ENCODE data around the gene DAB1.

Gene DAB1

DNA sequence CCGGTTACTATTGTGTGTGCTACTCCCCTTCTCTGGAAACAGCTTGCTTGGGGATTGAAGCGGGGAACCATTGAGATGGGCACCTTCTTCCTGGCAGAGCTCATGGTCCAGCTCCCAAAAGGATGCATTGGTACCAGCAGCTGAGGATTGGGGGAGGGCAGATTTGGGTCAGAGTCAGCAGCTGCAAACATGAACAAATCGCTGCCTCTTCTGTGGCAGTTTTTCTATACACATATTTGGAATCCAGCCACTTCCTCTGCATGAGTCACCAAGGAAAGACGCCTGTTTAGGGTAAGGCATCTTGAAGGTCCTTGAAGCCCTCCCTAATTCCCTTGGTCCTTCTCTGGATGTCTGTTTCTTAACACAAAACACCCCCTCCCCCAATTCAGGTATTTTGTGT lies 104.7 kb downstream of the DAB1 start:
- H3K4me3 ChIP-seq (ENCODE audit: low read depth, low read length), result no peak overlapping the region
- no peak for DNase-seq (ENCODE audit: low read depth)
- TF ChIP-seq, protein P1, sequence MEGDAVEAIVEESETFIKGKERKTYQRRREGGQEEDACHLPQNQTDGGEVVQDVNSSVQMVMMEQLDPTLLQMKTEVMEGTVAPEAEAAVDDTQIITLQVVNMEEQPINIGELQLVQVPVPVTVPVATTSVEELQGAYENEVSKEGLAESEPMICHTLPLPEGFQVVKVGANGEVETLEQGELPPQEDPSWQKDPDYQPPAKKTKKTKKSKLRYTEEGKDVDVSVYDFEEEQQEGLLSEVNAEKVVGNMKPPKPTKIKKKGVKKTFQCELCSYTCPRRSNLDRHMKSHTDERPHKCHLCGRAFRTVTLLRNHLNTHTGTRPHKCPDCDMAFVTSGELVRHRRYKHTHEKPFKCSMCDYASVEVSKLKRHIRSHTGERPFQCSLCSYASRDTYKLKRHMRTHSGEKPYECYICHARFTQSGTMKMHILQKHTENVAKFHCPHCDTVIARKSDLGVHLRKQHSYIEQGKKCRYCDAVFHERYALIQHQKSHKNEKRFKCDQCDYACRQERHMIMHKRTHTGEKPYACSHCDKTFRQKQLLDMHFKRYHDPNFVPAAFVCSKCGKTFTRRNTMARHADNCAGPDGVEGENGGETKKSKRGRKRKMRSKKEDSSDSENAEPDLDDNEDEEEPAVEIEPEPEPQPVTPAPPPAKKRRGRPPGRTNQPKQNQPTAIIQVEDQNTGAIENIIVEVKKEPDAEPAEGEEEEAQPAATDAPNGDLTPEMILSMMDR (IDR thresholded peaks at IDR 0.05; ENCODE audit: control insufficient read depth, extremely low read depth, insufficient read depth), result no peak

DNA sequence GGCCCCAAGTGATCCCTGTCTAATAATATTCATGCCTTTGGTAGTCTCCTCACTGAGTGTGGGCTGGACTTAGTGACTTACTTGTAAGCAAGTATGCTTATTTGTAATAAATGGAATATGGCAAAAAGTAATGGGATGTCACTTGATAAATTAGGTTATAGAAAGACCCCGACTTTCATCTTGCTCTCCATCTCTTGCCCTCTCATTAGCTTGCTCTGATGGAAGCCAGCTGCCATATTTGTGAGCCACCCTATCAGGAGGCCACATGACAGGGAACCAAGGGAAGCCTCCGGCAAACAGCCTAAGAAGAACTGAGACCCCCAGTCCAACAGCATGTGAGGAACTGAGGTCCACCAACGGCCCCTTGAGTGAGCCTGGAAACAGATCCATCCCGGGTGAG lies 107.0 kb downstream of the DAB1 start:
- no peak overlapping the region for H3K4me3 ChIP-seq (ENCODE audit: low read depth, low read length)
- DNase-seq (ENCODE audit: low read depth), result no peak
- TF ChIP-seq, protein P1 (IDR thresholded peaks at IDR 0.05; ENCODE audit: control insufficient read depth, extremely low read depth, insufficient read depth), result no peak

DNA sequence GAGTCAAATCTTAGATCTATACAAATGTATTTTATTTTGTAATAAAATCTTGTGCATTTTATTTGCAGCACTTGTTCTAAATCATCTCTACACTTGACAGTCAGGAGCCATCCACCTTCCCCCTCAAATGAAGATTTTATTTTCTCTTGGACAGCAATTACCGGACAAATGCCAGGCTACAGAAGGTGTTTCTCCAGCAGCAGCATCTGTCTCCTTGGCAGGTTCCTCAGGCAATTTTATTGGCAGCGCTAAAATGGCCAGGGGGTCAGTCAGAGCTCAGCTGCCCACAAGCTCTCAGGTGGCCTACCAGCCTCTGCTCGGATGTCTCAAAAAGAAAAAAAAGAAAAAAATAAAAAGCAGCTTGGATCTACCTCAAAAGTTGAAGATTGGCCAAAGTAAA lies 107.6 kb downstream of the DAB1 start:
- DNase-seq (ENCODE audit: low read depth), result no peak
- TF ChIP-seq, protein P1 (IDR thresholded peaks at IDR 0.05; ENCODE audit: control insufficient read depth, extremely low read depth, insufficient read depth), result no peak
- no peak overlapping the region for H3K4me3 ChIP-seq (ENCODE audit: low read depth, low read length)

DNA sequence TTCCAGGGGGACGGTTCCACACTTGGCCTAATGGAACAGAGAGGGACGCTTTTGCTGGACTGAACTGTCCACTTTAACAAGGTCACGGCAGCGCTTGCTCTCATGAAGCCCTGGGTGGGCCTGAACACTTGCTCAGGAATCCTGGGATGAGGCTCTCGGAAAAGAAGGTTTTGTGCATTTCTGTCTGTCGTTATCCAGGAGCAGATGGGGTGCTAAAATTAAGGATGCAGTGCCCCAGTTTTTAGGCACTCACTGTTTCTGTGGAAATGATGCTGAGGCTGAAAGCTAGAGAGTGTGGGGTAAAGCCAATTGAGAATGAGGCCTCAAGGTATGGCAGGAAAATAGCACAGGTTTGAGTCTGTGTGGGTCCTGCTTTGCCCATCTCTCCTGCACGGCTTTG lies 111.0 kb downstream of the DAB1 start:
- DNase-seq (ENCODE audit: low read depth), result no peak
- TF ChIP-seq, protein P1 (IDR thresholded peaks at IDR 0.05; ENCODE audit: control insufficient read depth, extremely low read depth, insufficient read depth), result no peak
- H3K4me3 ChIP-seq (ENCODE audit: low read depth, low read length), result no peak overlapping the region

DNA sequence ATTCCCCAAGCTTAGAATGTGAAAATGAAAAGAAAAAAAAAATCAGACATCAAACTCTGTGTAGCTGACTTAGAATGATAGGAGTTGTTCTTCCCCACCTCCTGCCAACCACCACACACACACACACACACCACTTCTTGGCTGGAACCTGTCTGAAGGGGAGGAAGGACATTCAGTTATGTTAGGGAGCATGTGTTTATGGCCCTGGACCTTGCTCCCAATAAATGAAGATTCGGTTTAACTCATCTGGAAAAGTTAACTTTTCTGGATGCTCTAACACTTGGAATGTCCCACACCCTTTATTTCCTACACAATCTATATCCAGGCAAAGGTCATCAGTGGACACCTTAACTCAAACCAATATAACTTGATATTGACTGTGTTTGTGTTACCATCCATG lies 112.4 kb downstream of the DAB1 start:
- TF ChIP-seq, protein P1 (IDR thresholded peaks at IDR 0.05; ENCODE audit: control insufficient read depth, extremely low read depth, insufficient read depth), result no peak
- no peak overlapping the region for H3K4me3 ChIP-seq (ENCODE audit: low read depth, low read length)
- DNase-seq (ENCODE audit: low read depth), result no peak

DNA sequence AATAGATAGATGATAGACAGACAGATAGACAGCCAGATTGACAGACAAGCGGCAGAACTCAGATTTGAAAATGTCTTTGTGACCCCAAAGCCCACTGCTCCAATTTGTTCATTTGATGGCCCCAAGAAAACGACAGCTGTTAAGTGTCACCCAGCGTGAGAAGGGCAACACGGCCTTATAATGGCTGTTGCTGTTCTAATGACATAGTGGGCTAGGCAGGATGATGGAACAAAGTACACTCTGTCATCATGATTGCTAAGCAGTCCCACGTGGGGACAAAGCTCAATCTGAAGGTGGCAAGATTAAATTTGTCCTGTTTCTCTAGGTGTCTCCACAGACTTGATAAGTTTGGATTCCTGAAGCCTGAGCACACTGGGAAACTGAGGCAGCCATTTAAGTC lies 112.9 kb downstream of the DAB1 start:
- no peak overlapping the region for H3K4me3 ChIP-seq (ENCODE audit: low read depth, low read length)
- DNase-seq (ENCODE audit: low read depth), result no peak
- TF ChIP-seq, protein P1 (IDR thresholded peaks at IDR 0.05; ENCODE audit: control insufficient read depth, extremely low read depth, insufficient read depth), result no peak

DNA sequence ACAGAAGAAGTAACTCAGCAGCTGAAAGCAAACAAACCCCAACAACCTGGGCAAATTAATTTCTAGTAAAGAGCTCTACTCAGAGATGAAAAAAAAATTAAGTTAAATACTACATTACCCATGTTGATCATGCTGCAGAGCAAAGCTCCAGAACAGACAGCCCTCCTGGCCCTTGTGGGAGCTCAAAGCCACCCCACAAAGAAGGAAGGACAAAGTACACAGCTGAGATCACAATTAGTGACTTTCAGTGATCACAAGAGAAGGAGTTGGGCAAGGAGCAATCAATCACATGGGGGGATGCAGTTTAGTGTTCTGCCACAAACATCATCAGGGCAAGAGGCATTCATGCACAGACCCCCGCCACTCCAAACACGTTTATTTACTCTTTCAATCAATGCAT lies 114.2 kb downstream of the DAB1 start:
- no peak for DNase-seq (ENCODE audit: low read depth)
- no peak overlapping the region for H3K4me3 ChIP-seq (ENCODE audit: low read depth, low read length)
- TF ChIP-seq, protein P1 (IDR thresholded peaks at IDR 0.05; ENCODE audit: control insufficient read depth, extremely low read depth, insufficient read depth), result no peak

All from LNCaP clone FGC (cell line).